ENCODE measurements around the gene ATP6V0A1.
"Not testable (repeated sequence)": the region's sequence is repeated elsewhere in the genome, so short reads cannot be mapped to it uniquely, and the experiment has no call there.

Gene ATP6V0A1

DNA sequence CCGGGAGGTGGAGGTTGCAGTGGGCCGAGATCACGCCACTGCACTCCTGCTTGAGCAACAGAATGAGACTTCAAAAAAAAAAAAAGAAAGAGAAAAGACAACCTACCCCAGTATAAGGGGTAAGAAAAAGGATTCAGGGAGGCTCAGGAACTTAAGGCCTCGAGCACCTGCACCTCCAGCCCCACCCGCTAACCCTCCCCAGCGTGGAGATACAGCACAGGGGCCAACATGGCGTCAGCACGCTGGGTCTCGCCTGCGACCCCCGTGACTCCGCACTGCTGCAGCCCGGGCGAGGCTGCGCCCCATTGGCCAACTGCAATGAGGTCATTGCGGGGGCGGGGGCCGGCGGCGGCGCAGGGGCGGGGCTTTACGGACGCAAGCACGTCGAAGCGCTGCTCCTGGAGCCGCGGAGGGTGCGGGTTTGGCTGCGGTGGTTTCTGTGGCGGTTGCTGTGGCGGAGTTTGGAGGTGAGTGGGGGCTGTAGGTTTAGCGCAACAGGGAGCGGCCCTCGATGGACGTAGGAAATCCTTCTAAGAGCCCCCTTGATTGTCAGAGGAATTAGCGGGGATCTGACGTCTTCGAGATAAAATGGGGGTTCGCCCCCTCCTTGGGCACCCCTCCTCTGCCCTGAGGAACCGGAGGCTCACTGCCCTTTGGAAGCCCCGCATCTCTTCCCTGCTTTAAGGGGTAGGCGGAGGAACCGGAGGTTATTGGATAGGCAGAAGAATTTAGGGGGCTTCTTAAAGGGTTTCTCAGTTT, at the start of gene ATP6V0A1:
TSS of gene ATP6V0A1 (plus strand) at position 382 of the 759 bp plus-strand sequence. CDS start 2,017 bp downstream, outside the sequence.
- DNase-seq, result peak; percentile 93 to 94

DNA sequence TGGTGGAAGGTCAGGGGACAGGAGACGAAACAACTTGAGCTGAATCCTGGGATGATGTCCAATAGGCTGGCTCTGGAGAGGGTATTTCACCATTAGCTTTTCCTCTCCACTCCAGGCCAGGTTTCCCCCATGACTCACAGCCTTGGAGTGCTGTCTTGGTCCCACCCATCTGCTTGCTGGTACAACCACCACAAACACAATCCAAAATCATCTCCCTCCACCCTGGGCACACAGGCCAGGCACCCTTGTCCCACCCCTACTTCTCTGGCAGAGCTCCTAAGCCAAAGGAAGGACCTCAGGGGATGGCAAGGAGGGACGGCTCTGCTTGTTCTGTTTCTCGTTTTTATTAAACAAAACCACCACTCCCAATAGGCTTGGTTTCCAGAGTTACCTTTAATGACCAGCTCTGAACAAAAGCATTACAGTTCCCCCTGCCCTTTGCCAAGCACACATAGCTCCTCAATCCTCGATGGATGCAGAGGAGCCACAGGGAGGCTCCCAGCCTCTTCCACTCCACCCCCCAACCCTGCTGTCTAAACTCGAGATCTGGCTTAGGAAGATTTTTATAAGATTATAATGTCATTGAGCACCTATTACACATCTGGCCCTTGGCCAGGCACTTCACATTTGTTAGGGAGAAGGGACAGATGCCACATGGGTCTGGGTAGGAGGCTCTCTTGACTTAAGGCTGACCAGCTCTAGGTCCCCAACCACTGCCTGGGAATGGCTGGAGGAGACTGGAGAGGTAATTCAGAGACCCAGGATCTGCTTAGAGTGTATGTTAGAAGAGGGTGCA, 49.0 kb upstream of the ATP6V0A1 start:
- DNase-seq, result no peak

DNA sequence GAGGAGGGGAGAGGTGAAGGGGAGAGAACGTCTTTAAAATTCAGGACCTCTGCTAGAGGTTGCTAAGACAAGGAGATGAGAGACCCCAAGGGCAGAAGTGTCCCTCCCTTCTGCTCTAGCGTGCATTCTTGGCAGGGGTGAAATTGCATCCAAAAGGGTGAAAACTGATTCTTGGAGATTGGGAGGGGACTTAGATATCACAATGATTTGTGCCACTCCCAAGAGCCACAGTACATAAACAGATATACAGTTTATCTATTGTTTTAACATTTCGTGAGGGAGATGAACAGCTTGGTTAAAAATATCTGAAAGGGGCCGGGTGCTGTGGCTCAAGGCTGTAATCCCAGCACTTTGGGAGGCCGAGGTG, 48.4 kb upstream of the ATP6V0A1 start:
- DNase-seq, result no peak

DNA sequence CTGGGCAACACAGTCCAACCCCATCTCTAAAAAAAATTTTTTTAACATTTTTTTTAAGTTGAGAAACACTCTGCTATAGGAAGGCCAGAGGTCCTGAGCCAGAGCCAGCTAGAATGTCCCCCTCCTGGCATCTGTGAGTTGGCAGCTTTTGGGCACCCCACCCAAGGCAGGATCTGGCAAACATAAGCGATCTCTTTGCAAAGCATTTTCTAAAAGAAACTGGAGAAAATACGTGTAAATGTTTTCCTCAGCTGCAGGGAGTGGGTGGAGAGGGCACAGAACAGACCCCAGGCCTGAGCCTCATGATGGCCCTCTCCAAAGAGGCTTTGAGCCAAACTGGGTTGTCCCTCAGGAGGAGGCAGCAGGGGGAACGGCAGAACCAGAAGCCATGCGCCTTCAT, 47.3 kb upstream of the ATP6V0A1 start:
- DNase-seq, result no peak

DNA sequence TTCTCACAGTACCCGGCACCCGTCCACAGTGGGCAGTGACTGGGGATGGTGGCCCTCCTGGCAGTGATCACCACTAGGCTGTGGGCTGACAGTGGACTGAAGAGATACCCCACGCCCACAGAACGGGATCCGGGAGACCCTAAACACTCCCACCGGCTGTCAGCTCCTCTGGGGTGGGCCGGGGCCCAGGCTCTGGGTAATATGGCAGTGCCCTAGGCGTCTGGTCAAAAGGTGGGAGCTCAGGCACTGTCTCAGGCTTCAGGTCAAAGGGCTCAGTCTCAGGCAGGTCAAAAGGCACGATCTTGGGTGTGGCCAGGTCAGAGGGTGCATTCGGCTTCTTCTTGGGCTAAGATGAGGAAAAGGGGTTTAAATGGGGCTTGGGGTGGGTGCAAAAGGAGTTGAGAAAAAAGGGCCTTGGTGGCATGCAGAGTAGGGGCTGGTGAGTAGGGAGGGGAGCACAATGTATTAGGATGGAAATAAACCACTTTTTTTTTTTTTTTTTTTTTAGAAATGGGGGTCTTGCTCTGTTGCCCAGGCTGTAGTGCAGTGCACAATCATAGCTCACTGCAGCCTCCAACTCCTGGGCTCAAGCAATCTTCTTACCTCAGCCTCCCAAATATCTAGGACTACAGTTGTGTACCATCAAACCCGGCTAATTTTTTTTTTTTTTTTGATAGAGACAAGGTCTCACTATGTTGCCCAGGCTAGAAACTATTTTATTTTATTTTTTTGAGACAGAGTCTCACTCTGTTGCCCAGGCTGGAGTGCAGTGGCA, 46.6 kb upstream of the ATP6V0A1 start:
- DNase-seq, result no peak

DNA sequence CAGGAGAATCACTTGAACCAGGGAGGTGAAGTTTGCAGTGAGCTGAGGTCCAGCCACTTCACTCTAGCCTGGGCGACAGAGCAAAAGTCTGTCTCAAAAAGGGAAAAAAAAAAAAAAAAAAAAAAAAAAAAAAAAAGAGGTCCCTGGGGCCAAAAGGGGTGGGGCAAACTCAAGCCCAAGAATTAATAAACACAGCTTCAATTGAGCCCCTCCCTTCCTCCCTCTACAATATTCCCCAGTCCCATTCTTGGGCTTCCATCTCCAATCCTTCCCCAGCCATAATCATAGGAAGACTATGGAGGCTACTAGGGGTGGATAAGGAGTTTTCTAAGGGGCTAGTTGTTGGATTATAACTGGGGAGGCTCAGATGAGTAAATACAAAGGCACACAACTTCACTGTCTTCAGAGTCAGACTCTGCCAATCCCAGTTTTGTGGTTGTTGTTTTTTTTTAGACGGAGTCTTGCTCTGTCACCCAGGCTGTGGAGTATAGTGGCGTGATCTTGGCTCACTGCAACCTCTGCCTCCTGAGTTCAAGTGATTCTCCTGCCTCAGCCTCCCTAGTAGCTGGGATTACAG, 45.1 kb upstream of the ATP6V0A1 start:
- DNase-seq, result no peak

DNA sequence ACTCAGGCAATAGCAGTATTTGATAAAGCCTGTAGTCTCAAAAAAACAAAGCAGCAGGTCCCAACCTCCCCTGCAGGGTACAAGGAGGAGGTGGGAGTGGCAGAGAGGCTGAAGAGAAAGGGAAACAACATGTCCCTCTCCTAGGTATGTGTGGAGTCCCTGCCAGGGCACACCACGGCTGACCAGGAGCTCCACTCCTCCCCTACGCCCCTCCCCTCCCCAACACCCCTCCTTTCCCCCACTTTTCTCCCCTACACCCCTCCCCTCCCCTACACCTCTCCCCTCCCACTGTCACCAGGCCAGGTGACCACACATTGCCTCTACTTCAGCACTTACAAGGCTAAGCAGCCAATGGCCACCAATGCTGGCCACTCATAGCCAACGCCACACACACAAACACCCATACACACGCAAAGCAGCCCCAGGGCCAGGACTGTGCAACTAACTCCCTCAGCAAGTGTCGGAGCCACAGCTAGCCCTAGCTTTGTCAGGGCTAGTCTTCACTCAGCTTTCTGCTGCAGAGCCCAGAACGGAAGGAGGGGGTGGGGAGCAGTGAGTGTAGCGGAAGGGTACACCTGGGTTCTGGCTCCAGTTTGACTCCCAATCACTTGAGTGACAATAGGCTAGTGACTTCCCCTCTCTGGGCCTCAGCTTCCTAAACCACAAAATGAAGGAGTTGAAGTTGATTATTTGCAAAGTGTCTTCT, 43.8 kb upstream of the ATP6V0A1 start:
- peak; percentile 62 to 68 for DNase-seq

DNA sequence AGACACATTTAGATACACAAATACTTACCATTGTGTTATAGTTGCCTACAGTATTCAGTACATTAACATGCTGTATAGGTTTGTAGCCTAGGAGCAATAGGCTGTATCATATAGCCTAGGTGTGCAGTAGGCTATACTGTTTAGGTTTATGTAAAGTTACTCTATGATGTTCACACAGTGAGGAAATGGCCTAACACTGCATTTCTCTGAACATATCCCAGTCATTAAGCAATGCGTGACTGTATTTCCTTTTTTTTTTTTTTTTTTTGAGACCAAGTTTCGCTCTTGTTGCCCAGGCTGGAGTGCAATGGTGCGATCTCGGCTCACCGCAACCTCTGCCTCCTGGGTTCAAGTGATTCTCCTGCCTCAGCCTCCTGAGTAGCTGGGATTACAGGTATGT, 40.7 kb upstream of the ATP6V0A1 start:
- DNase-seq, result not testable (repeated sequence)

DNA sequence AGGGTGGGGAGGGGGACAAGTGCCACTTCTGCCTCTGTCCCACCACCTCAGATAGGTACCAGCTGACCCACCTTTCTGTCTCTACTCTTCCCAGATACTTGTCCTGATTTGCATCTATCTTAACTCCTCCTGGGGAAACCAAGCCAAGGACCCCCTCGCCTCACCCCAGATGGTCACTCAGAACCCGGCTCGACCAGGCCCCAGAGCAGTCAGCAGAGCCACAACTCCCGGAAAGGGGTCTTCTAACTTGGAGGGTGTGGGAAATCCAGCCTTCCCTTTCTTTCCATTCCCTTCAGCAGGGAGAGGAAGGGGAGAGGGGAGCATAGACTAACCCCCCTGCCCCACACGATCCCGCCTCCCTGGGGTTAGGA, 37.6 kb upstream of the ATP6V0A1 start:
- no peak for DNase-seq

DNA sequence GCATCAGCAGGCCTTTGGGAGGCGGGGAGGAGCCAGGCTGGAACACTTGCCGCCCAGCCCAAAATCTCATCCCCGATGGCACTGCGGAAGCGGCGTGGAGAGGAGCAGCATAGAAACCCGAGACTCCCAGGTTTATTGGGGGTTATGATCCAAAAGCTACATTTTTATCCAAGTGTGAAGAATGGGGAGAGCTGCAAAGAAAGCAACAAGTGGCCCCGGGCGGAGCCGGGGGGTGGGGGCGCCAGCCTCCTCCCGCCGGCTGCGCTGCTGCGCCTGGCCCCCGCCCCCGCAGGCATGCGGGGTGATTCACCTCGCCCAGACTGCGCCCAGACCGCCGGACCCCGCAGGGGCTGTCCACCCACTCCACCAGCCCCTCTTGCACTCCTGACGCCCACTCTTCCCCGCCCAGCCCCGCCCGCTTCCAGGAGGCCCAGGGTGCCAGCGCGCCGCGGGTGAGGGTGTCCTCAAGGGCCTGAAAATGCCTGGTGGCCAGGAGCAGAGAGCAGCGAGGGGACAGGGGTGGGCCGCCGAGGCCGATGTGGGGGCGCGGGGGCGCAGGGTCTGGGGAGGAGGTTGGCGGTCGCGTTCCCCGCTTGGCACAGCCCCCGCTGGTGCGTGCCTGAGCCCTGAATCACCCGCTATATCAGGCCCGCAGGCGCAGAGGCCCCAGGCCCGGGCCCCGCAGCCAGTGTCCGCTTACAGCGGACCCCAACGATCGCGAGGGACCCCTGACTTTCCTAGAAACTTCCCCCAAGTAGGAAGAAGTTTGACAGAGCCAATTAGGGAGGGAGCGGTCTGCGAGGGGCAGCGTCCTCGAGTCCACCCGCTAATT, 37.0 kb upstream of the ATP6V0A1 start:
- no peak for DNase-seq

DNA sequence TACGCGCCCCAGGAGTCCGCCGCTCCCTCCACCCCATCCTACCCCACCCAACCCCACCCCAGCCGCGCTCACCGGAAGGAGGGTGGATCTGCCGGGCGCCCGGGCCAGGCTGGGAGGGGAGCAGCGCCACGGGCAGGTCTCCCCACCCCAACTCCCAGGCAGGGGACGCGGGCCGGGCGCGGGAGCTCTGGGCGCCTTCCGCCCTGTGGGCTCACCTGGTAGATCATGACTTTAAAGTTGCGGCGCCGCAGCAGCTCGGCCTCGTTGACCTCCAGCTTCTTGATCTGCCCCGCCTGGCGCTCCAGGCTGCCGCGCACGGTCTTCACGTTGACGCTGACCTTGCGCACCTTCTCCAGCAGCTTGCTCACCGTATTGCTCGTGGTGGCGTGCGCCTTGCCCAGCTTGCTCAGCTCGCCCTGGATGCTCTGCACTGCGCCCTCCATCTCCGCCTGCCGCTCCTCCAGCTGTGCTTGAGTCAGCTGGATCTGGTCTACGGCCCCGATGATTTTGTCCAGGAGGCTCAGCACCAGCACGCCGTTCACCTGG, 36.2 kb upstream of the ATP6V0A1 start:
- peak; percentile 37 to 44 for DNase-seq

DNA sequence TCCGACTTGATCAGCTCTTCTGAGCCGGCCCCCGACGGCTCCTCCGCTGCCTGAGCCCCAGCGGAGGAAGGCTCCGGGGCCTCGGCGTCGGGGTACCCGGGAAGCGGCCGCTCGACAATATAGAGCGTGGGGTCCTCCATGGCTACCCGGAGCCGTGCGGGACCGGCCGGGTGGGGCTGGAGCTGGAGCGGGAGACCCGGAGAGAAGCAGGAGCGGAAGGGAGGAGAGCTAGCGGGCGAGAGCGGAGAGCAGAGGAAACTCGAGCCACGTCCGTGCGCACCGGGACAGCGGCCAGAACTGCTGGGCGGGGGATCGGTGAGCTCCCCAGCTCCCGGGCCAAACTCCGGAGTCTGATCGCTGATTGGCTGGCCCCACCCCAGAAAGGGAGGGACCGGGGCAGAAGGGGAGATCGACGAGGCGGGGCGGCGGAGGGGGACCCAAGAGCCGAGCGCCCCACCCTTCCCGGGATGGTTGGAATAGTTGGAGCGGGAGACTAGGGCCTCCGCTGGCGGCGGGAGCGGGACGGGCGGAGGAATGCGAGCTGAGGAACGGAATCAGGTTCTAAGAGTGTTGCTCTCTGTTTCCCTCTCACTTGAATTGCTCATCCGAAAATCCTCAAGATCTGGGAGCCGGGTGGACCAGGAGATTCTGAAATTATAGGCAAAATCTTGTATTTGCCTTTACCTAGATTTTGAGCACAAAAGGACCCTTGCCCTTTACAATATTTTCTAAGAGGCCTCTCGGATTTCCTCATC, 35.5 kb upstream of the ATP6V0A1 start, which contains the start of gene CAVIN1:
TSS of gene CAVIN1 (minus strand) at position 299 of the 755 bp plus-strand sequence. CDS start at position 140, 159 bp downstream.
- DNase-seq, result peak; percentile 38 to 52

DNA sequence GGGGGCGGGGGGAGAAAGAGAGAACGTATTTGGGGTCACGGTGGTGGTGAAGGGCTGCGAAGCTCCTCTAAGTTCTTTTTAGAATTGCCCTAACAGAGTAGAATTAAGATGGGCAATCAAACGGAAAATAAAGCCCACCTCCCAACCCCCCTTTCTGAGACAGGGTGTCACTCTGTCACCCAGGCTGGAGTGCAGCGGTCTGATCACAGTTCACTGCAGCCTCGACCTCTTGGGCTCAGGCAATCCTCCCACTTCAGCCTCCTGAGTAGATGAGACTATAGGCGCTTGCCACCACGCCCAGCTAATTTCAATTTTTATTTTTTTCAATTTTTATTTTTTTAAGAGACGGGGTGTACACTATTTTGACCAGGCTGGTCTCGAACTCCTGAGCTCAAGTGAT, 34.9 kb upstream of the ATP6V0A1 start:
- DNase-seq, result no peak

DNA sequence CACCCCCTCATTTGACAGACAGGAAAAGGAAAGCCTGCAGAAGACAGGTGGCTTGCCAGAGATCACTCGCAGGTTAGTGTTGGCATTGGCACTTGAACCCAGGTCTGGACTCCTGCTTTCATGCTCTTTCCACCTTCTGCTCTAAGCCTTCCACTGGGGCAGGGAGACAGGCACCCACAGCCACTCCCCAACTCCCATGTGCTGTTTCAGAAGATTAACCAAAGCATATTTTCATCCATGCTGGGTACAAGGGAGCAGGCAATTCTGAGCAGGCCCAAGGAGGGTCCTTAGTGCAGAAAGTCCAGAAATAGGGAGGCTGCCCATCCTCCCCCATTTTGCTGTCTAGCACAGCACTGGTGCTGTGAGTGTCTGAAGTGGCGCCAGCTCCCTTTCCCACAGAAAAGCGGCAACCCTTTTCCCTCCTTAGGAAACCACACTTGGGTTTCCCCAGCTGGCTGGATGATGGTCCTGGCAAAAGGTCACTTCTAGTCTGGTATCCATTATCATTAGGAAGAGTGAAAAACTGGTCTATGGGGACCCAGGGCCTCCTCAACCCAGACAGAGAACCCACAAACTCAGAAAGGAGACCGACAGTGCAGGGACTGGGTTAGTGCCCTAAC, 33.6 kb upstream of the ATP6V0A1 start:
- DNase-seq, result no peak

DNA sequence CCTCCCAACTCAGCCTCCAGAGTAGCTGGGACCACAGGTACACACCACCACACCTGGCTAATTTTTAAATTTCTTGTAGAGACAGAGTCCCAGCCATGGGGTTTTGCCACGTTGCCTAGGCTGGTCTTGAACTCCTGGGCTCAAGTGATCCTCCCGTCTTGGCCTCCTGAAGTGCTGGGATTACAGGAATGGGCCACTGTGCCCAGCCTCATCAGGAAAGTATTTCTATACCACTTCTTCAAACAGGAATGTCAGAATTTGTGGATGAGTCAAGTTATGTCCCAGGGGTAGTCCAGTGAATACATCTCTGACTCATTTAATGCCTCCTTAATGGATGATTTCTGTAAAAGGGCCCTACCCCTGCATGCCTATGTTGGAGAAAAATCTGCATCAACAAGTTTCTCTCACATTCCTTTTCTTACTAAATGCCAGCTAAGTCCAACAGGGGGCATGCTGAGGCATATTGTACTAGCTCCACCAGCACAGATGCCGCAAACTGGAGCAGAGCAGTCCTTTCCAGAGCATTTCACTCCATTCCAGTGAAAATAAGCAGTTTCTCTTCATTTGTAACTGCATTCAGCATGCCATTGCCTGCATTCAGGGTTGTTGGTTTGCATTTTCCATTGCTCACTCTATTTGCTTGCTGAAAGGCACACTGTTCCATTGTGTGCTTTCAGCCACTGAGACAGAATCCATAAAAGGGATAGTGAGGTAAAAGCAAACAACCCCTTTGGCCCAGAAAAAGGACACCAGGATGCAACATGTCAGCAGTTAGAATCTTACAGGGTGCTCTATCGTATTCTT, 30.3 kb upstream of the ATP6V0A1 start:
- DNase-seq, result peak; percentile 28 to 41

DNA sequence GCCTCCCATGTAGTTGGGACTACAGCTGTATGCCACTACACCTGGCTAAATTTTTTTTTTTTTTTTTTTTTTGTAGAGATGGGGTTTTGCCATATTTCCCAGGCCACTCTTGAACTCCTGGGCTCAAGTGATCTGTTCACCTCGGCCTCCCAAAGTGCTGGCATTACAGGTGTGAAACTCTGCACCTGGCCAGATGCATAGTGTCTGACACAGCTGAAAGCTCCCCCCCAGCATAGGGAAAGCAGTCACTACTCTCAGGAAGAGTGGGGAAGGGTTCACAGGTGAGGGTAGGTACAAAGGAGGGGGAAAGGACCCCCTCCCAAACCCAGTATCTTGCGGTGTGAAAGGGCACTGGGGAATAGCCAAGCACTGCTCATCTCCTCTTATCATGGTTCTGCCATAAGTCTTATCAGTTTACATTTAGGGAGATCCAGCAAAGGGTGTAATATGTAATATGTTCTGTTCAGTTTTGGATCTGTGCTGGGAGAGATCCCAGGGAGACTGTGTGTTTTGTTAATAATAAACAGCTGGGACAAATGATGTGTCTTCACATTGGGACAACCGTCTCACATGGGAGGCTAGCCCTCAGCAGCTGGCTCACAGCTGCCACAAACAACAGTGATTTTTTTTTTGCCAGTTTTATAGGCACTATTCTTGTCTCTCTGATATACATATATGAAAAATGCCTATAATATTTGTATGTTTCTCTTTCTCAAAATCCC, 28.8 kb upstream of the ATP6V0A1 start:
- DNase-seq, result no peak

DNA sequence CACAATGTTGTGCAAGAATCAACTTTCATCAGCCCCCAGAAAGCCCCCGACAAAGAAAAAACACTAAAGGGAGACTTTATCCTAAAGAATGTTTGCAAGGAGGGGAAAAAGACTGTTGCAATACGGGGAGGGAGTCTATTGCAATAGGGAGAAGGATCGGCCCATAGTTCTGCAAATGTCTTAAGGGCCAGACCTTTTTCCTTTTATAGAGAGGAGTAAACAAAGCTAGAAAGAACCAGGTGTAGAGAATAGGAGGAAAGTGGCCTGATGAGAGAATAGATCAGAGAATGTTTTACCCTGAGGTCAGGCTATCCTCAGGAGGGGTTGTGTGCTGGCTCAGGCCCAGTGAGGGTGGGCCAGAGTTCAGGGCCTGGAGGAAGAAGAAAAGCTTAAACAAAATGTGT, 26.9 kb upstream of the ATP6V0A1 start:
- no peak for DNase-seq

DNA sequence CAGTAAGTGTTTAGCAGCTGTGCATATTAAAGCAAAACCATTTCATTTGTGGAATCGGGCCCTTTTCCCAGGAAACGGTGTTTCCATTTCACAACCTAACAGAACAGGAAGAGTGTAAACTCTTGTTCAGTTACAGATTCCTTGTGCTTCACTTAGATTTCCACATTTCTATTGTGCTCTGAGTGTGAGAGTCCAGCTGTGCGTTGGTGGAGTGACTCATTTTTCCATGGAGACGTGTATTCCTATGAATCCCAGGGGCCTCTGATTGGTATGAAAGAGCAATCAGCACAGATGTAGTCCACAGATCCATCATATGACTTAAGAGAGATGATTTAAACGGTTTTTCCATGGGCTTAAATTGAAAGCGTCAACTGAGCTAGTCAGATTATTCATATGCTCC, 22.3 kb upstream of the ATP6V0A1 start:
- DNase-seq, result no peak

Measured in activated CD4-positive, alpha-beta T cell treated with anti-CD3 and anti-CD28 coated beads, Interleukin-2, amount 50 U/mL, for 48 hours (primary cell).